Natural killer cell (primary cell): ENCODE measurements around the gene ADAMTS17. TPM values are rescaled to one million over a fixed set of nuclear protein-coding genes. Genes with fewer than 3 reads are reported as not detected.

Source experiments
- ATAC-seq, 3 donors: fragments of 150-1000 bp in 2 of 3; fragments of 200-7000 bp in 1 of 3; cut with Tn5 transposase; 1 replicate in 1 of 3; 2 replicates in 2 of 3; pipeline ENCODE4 v1.10.0; 2021; ENCODE audit warnings: mild to moderate bottlenecking in 2 of 3, moderate library complexity in 2 of 3
- DNase-seq, 2 donors: peaks; one replicate each; pipeline versions ENCODE4 v3.0.0 to v3.0.0-alpha.2; 2013 to 2021; ENCODE audit warnings: mixed read lengths in 1 of 2
- H3K27ac ChIP-seq: one replicate; pipeline ENCODE4 v1.5.1; 2013; ENCODE audit warnings: mild to moderate bottlenecking, low read length
- H3K27me3 ChIP-seq: one replicate; pipeline ENCODE4 v1.6.1; 2013; ENCODE audit warnings: low read length; ENCODE audit not compliant: control insufficient read depth, insufficient read depth
- H3K36me3 ChIP-seq: one replicate; pipeline ENCODE4 v1.6.1; 2013; ENCODE audit warnings: low read length; ENCODE audit not compliant: control insufficient read depth, insufficient read depth
- H3K4me1 ChIP-seq: one replicate; pipeline ENCODE4 v1.6.1; 2013; ENCODE audit warnings: low read length; ENCODE audit not compliant: control insufficient read depth, insufficient read depth
- H3K4me3 ChIP-seq: one replicate; pipeline ENCODE4 v1.5.1; 2013; ENCODE audit warnings: low read length
- H3K9me3 ChIP-seq: one replicate; pipeline ENCODE4 v1.6.1; 2013; ENCODE audit warnings: low read length; ENCODE audit not compliant: control insufficient read depth, insufficient read depth
- H3K27ac Mint-ChIP-seq, 2 donors: one replicate each; pipeline ENCODE4 v1.8.0; 2022; ENCODE audit warnings: mild to moderate bottlenecking in 2 of 2, mixed read lengths in 2 of 2, moderate library complexity in 1 of 2
- H3K27me3 Mint-ChIP-seq, 2 donors: one replicate each; pipeline ENCODE4 v1.8.0; 2022; ENCODE audit warnings: low read depth in 2 of 2, mixed read lengths in 2 of 2
- H3K36me3 Mint-ChIP-seq: one replicate; pipeline ENCODE4 v1.8.0; 2022; ENCODE audit warnings: mixed read lengths
- H3K4me1 Mint-ChIP-seq, 2 donors: one replicate each; pipeline ENCODE4 v1.8.0; 2022; ENCODE audit warnings: mixed read lengths in 2 of 2
- H3K4me3 Mint-ChIP-seq: one replicate; pipeline ENCODE4 v1.8.0; 2022; ENCODE audit warnings: mild to moderate bottlenecking, moderate library complexity, mixed read lengths
- H3K9me3 Mint-ChIP-seq, 2 donors: one replicate each; pipeline ENCODE4 v1.8.0; 2022; ENCODE audit warnings: mixed read lengths in 2 of 2
- CTCF ChIP-seq: fragments of 200-600 bp; IDR thresholded peaks from one replicate; pipeline ENCODE4 v1.8.0; 2022; ENCODE audit warnings: antibody characterized with exemption
- WGBS: methylation state at CpG from one replicate; pipeline ENCODE4 v1.1.7; 2013; ENCODE audit warnings: missing lambda C conversion rate; ENCODE audit not compliant: insufficient coverage; 5-methylcytosine and 5-hydroxymethylcytosine counted together
- intact Hi-C: fragments of 100-400 bp; cut with micrococcal nuclease; formaldehyde crosslinking; loops from one replicate; pipeline ENCODE4 v1.14.2; 2022
- total RNA-seq, 4 donors: library from RNA; stranded (reverse); fragments of 120-200 nt in 1 of 4; gene quantifications; one replicate each; pipeline versions ENCODE4 v1.2.3 to v1.2.4, GENCODE V29; 2013 to 2022

The ADAMTS17 gene
- total RNA-seq, 3 donors from 2014 or later (not counting 1 experiment from before 2014, with no cell fraction given), result 4.8 to 9.5 (median 5.3) TPM

- intact Hi-C loops, result no loop called here
- H3K9me3 Mint-ChIP-seq, result no peaks in the 10 kb centered on the region
Observed at GRCh38 chr15:100058458-100058857, 283.3 kb downstream of the ADAMTS17 start.

GRCh38 chr15:100057281-100057680, 284.5 kb downstream of the ADAMTS17 start:
- intact Hi-C loops, result no loop called here
- no peaks in the 10 kb centered on the region for H3K36me3 ChIP-seq

More at GRCh38 chr15:100058458-100058857, 283.3 kb downstream of the ADAMTS17 start:
- Histone ChIP-seq H3K36me3 (no peaks in the 10 kb centered on the region), H3K4me1 (peaks cover 11% of the 10 kb centered on the region), H3K4me3 (no peak overlapping the region), H3K9me3 (no peaks in the 10 kb centered on the region), H3K27ac (no peak overlapping the region), H3K27me3 (no peaks in the 10 kb centered on the region)
- TF ChIP-seq CTCF, result no peak
- ATAC-seq (no peak), DNase-seq (no peak)
- Mint-ChIP-seq H3K4me3 (no peak overlapping the region), H3K27ac (no peak overlapping the region), H3K4me1 (peaks cover 10 to 13% of the 10 kb centered on the region in 2 donors), H3K27me3 (peaks cover 6 to 16% of the 10 kb centered on the region in 2 donors), H3K36me3 (no peaks in the 10 kb centered on the region)
- 90% methylated on average over 11 of the region's 11 CpGs for WGBS

GRCh38 chr15:100056411-100057072, 285.2 kb downstream of the ADAMTS17 start:
- no peak overlapping the region for H3K4me3 ChIP-seq
- no peaks in the 10 kb centered on the region for H3K9me3 ChIP-seq
- 93% methylated on average over 13 of the region's 14 CpGs for WGBS
- Mint-ChIP-seq H3K27ac (no peak overlapping the region), H3K36me3 (no peaks in the 10 kb centered on the region), H3K4me1 (peaks cover 10 to 13% of the 10 kb centered on the region in 2 donors), H3K9me3 (no peaks in the 10 kb centered on the region), H3K27me3 (peaks cover 6 to 19% of the 10 kb centered on the region in 2 donors), H3K4me3 (no peak overlapping the region)
- peaks cover 11% of the 10 kb centered on the region for H3K4me1 ChIP-seq
- intact Hi-C loops, result no loop called here
- H3K27ac ChIP-seq, result no peak overlapping the region
- no peak for ATAC-seq
- no peaks in the 10 kb centered on the region for H3K36me3 ChIP-seq
- H3K27me3 ChIP-seq, result no peaks in the 10 kb centered on the region
- no peak for TF ChIP-seq CTCF
- no peak for DNase-seq

More at GRCh38 chr15:100057281-100057680, 284.5 kb downstream of the ADAMTS17 start:
- Histone ChIP-seq H3K9me3 (no peaks in the 10 kb centered on the region), H3K4me1 (peaks cover 11% of the 10 kb centered on the region), H3K27me3 (no peaks in the 10 kb centered on the region), H3K4me3 (no peak overlapping the region), H3K27ac (no peak overlapping the region)
- TF ChIP-seq CTCF, result no peak
- DNase-seq, result no peak
- Mint-ChIP-seq H3K27ac (no peak overlapping the region), H3K9me3 (no peaks in the 10 kb centered on the region), H3K36me3 (no peaks in the 10 kb centered on the region), H3K27me3 (peaks cover 6 to 16% of the 10 kb centered on the region in 2 donors), H3K4me3 (no peak overlapping the region), H3K4me1 (peaks cover 10 to 13% of the 10 kb centered on the region in 2 donors)
- no peak for ATAC-seq
- 87% methylated on average over 8 of the region's 8 CpGs for WGBS

GRCh38 chr15:100055821-100056220, 286.0 kb downstream of the ADAMTS17 start:
- Mint-ChIP-seq H3K27ac (no peak overlapping the region), H3K36me3 (no peaks in the 10 kb centered on the region), H3K27me3 (peaks cover 8 to 25% of the 10 kb centered on the region in 2 donors), H3K4me3 (no peak overlapping the region), H3K4me1 (peaks cover 13% of the 10 kb centered on the region in 2 donors), H3K9me3 (no peaks in the 10 kb centered on the region)
- no CpG with 5 or more reads among the region's 2 CpGs for WGBS
- TF ChIP-seq CTCF, result no peak
- H3K4me3 ChIP-seq, result no peak overlapping the region
- H3K4me1 ChIP-seq, result peaks cover 11% of the 10 kb centered on the region
- H3K9me3 ChIP-seq, result no peaks in the 10 kb centered on the region
- ATAC-seq (no peak), DNase-seq (no peak)
- H3K27me3 ChIP-seq, result no peaks in the 10 kb centered on the region
- no peak overlapping the region for H3K27ac ChIP-seq
- intact Hi-C loops, result no loop called here
- H3K36me3 ChIP-seq, result no peaks in the 10 kb centered on the region
